K562 (cell line): ENCODE results near the gene EHBP1L1. TPM values are rescaled to one million over a fixed set of nuclear protein-coding genes. Genes with fewer than 3 reads are reported as not detected.

Source experiments
- CBFA2T3 ChIP-seq: fragments of 450-650 bp; IDR thresholded peaks from 2 replicates; pipeline ENCODE4 v1.6.1; 2017
- DMBX1 ChIP-seq: fragments of 250-450 bp; sonication (Bioruptor Pico); IDR thresholded peaks from 2 replicates; pipeline ENCODE4 v1.8.0; 2022; ENCODE audit warnings: inconsistent platforms, mild to moderate bottlenecking, moderate library complexity, borderline replicate concordance
- ETV5 ChIP-seq: sonication (generic); formaldehyde crosslinking; IDR thresholded peaks from 2 replicates; pipeline ENCODE4 v1.4.0; 2020; ENCODE audit warnings: low read depth, mild to moderate bottlenecking, missing genetic modification reagents
- JUND ChIP-seq, 2 experiments: IDR thresholded peaks; 2 replicates in 1 of 2; 3 replicates in 1 of 2; pipeline ENCODE4 v1.6.1; 2011; ENCODE audit warnings: borderline replicate concordance in 2 of 2, low read depth in 2 of 2, low read length in 2 of 2, improper control_type of control experiment in 1 of 2, missing biosample characterization in 1 of 2, missing genetic modification characterization in 1 of 2, missing genetic modification reagents in 1 of 2
- MAZ ChIP-seq, 2 experiments: fragments of 450-650 bp in 1 of 2; sonication (generic) in 1 of 2; formaldehyde crosslinking; IDR thresholded peaks in 1 of 2; conservative IDR thresholded peaks in 1 of 2; 2 replicates each; pipeline versions ENCODE4 v1.4.0 to v1.5.0; 2020; ENCODE audit warnings: mild to moderate bottlenecking in 1 of 2, missing genetic modification reagents in 1 of 2
- MEF2A ChIP-seq: IDR thresholded peaks from 2 replicates; pipeline ENCODE4 v1.6.1; 2011; ENCODE audit warnings: low read depth, mild to moderate bottlenecking, low read length, moderate library complexity; ENCODE audit not compliant: control insufficient read depth
- NKRF ChIP-seq: fragments of 450-650 bp; IDR thresholded peaks from 2 replicates; pipeline ENCODE4 v1.6.1; 2016; ENCODE audit warnings: borderline replicate concordance
- PHF21A ChIP-seq: fragments of 450-650 bp; IDR thresholded peaks from 2 replicates; pipeline ENCODE4 v1.6.1; 2017; ENCODE audit warnings: low read depth, borderline replicate concordance
- ZBED1 ChIP-seq: IDR thresholded peaks from 2 replicates; pipeline ENCODE4 v1.6.1; 2014
- polyA plus RNA-seq, 8 experiments: library from polyadenylated mRNA; depleted of rRNA in 4 of 8; stranded (reverse) in 5 of 8; unstranded in 3 of 8; fragments of >200 nt; fragmentation: Nextera tagmentation in 2 of 8; fragmentation: Illumina TruSeq in 1 of 8; extraction: Ambion mirVana in 2 of 8; extraction: Trizol in 1 of 8; gene quantifications; 2 replicates each; pipeline versions ENCODE4 v1.2.1 to v1.2.3, GENCODE V29; 2011 to 2014; ENCODE audit warnings: inconsistent platforms in 1 of 8, missing spikeins in 1 of 8
- total RNA-seq, 7 experiments: library from RNA; depleted of rRNA in 6 of 7; stranded (reverse); fragments of >200 nt in 6 of 7; fragmentation: Illumina TruSeq in 2 of 7; extraction: Trizol in 2 of 7; gene quantifications; 2 replicates each; pipeline versions ENCODE4 v1.2.1 to v1.2.3, GENCODE V29; 2011 to 2021; ENCODE audit warnings: low replicate concordance in 1 of 7
- TF ChIP-seq, protein P1 (sequence below): sonication (generic); formaldehyde crosslinking; IDR thresholded peaks from 2 replicates; pipeline ENCODE4 v1.8.1; 2023; ENCODE audit warnings: mild to moderate bottlenecking, missing genetic modification reagents
- TF ChIP-seq, protein P2 (sequence below), 2 experiments: fragments of 450-650 bp in 1 of 2; sonication (generic) in 1 of 2; formaldehyde crosslinking in 1 of 2; IDR thresholded peaks; 2 replicates each; pipeline versions ENCODE4 v1.7.1 to v1.9.0; 2016 to 2022; ENCODE audit warnings: inconsistent platforms in 1 of 2, mild to moderate bottlenecking in 1 of 2, missing genetic modification reagents in 1 of 2

The EHBP1L1 gene
- total and polyA plus RNA-seq, 9 of the 15 experiments (the other 6 are each of a cell fraction or from before 2014, with no cell fraction given): 0.03 to 87.1 (median 26.3) TPM

DNA sequence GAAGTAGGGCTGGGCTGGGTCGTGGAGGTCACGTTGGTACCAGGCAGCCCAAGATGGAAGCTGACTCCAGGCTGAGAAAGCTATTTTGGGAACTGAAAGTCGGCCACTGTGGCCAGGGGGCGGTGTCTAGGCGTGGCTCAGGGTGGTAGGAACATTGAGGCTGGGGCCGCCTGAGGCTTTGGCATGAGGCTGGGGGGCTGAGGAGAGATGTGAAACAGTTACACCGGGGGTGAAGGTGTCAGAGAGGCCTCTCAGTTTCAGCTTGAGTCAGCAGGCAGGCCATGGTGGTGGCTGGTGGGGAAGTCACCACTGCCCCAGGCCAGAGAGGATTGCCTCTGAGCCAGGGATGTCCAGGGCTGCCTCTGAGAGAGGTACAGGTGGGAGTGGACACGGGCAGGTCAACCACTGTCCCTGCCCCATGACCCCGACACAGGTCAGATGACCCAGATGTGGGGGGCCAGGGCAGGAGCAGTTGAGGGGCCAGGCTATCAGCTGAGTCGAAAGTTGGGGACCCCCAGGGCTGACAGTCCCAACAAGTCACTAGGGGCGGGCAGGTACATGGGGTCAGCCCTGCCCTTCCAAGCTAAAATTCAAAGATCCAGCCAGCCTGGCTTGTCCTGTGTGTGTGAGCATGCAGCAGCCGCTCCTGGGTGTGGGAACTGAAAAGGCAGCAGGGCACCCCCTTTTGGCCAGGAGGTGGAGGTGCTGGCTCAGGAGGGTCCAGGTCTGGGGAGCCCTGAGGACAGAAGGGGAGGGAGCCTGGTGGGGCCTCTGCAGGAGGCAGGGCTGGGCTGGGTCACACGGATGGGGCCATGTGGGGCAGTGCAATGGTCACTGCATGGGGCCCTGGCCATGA lies 12.6 kb downstream of the EHBP1L1 start (continued):
- TF ChIP-seq, protein P1, sequence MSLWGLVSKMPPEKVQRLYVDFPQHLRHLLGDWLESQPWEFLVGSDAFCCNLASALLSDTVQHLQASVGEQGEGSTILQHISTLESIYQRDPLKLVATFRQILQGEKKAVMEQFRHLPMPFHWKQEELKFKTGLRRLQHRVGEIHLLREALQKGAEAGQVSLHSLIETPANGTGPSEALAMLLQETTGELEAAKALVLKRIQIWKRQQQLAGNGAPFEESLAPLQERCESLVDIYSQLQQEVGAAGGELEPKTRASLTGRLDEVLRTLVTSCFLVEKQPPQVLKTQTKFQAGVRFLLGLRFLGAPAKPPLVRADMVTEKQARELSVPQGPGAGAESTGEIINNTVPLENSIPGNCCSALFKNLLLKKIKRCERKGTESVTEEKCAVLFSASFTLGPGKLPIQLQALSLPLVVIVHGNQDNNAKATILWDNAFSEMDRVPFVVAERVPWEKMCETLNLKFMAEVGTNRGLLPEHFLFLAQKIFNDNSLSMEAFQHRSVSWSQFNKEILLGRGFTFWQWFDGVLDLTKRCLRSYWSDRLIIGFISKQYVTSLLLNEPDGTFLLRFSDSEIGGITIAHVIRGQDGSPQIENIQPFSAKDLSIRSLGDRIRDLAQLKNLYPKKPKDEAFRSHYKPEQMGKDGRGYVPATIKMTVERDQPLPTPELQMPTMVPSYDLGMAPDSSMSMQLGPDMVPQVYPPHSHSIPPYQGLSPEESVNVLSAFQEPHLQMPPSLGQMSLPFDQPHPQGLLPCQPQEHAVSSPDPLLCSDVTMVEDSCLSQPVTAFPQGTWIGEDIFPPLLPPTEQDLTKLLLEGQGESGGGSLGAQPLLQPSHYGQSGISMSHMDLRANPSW (CRISPR knock-in tag): 0 out of 2 replicates have a peak, but pooled peaks have one; percentile 23
- TF ChIP-seq JUND (IDR thresholded peaks at IDR 0.05; ENCODE audit: borderline replicate concordance, low read depth, low read length): 0 out of 2 replicates have a peak, but pooled peaks have one; percentile 25
- no peak for TF ChIP-seq JUND (tag; IDR thresholded peaks at IDR 0.05; ENCODE audit: borderline replicate concordance, low read depth, low read length)
- no peak for TF ChIP-seq DMBX1 (CRISPR knock-in tag)
- TF ChIP-seq CBFA2T3: no peak
- TF ChIP-seq NKRF: no peak
- TF ChIP-seq, protein P2, sequence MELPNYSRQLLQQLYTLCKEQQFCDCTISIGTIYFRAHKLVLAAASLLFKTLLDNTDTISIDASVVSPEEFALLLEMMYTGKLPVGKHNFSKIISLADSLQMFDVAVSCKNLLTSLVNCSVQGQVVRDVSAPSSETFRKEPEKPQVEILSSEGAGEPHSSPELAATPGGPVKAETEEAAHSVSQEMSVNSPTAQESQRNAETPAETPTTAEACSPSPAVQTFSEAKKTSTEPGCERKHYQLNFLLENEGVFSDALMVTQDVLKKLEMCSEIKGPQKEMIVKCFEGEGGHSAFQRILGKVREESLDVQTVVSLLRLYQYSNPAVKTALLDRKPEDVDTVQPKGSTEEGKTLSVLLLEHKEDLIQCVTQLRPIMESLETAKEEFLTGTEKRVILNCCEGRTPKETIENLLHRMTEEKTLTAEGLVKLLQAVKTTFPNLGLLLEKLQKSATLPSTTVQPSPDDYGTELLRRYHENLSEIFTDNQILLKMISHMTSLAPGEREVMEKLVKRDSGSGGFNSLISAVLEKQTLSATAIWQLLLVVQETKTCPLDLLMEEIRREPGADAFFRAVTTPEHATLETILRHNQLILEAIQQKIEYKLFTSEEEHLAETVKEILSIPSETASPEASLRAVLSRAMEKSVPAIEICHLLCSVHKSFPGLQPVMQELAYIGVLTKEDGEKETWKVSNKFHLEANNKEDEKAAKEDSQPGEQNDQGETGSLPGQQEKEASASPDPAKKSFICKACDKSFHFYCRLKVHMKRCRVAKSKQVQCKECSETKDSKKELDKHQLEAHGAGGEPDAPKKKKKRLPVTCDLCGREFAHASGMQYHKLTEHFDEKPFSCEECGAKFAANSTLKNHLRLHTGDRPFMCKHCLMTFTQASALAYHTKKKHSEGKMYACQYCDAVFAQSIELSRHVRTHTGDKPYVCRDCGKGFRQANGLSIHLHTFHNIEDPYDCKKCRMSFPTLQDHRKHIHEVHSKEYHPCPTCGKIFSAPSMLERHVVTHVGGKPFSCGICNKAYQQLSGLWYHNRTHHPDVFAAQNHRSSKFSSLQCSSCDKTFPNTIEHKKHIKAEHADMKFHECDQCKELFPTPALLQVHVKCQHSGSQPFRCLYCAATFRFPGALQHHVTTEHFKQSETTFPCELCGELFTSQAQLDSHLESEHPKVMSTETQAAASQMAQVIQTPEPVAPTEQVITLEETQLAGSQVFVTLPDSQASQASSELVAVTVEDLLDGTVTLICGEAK (IDR thresholded peaks at IDR 0.05): no peak
- TF ChIP-seq, protein P2 (CRISPR knock-in tag; IDR thresholded peaks at IDR 0.05): no peak
- no peak for TF ChIP-seq ETV5
- TF ChIP-seq MAZ (CRISPR knock-in tag; conservative IDR thresholded peaks at IDR 0.05 in 1 of 2, IDR thresholded peaks at IDR 0.05 in 1 of 2): peak; percentile 21 to 69; a peak in 2 of 4 replicates
- TF ChIP-seq ZBED1: no peak
- TF ChIP-seq MEF2A: peak; percentile 77
- no peak for TF ChIP-seq PHF21A
